NCI-H748 (cell line): ENCODE results near the gene CPA1.

Experiments
- DNase-seq: peaks from one replicate; lab custom pipeline; 2025; ENCODE audit not compliant: unreplicated experiment; lab: John Stamatoyannopoulos, UW

Gene CPA1

GRCh38 chr7:130425796-130426195 lies 45.5 kb downstream of the CPA1 start:
- peak; percentile 68 for DNase-seq

GRCh38 chr7:130426564-130426963 lies 46.3 kb downstream of the CPA1 start:
- peak; percentile 47 for DNase-seq

- DNase-seq = peak; percentile 44
Observed at GRCh38 chr7:130429019-130429418, 48.7 kb downstream of the CPA1 start.

- DNase-seq = peak; percentile 41
Observed at GRCh38 chr7:130430115-130430514, 49.8 kb downstream of the CPA1 start.

GRCh38 chr7:130430841-130431666 lies 50.8 kb downstream of the CPA1 start:
- DNase-seq = peak; percentile 86

- DNase-seq = no peak
Observed at GRCh38 chr7:130432886-130433285, 52.6 kb downstream of the CPA1 start.

- no peak for DNase-seq
Observed at GRCh38 chr7:130433301-130433700, 53.0 kb downstream of the CPA1 start.

GRCh38 chr7:130435311-130435854 lies 55.1 kb downstream of the CPA1 start:
- no peak for DNase-seq

GRCh38 chr7:130436253-130436652 lies 56.0 kb downstream of the CPA1 start:
- no peak for DNase-seq
